Naive thymus-derived CD4-positive, alpha-beta T cell (primary cell): ENCODE results near the gene LDLRAD4. TPM values are rescaled to one million over a fixed set of nuclear protein-coding genes. Genes with fewer than 3 reads are reported as not detected.

Experiments
- ATAC-seq: fragments of 150-1000 bp; cut with Tn5 transposase; 2 replicates; pipeline ENCODE4 v1.10.0; 2021; ENCODE audit warnings: mild to moderate bottlenecking, moderate library complexity
- CTCF ChIA-PET: fragments of 350-600 bp; sonication (Branson Sonifier 250); formaldehyde crosslinking; loops from one replicate; lab custom pipeline; 2021; ENCODE audit warnings: antibody characterized with exemption; lab: Charles Lee
- POLR2A ChIA-PET: fragments of 350-600 bp; sonication (Branson Sonifier 250); formaldehyde crosslinking; loops from one replicate; lab custom pipeline; 2021; ENCODE audit warnings: antibody characterized with exemption, inconsistent platforms; lab: Charles Lee
- DNase-seq, 9 donors: peaks; one replicate each; pipeline versions ENCODE4 v3.0.0 to v3.0.0-alpha.2; 2020 to 2022; ENCODE audit warnings: mixed read lengths in 1 of 9
- H3K27ac ChIP-seq: one replicate; pipeline ENCODE4 v1.7.0; 2013; ENCODE audit warnings: mild to moderate bottlenecking, low read depth, low read length, moderate library complexity
- H3K27me3 ChIP-seq, 2 donors: one replicate each; pipeline ENCODE4 v1.7.0; 2013; ENCODE audit warnings: low read length in 2 of 2, mild to moderate bottlenecking in 2 of 2, moderate library complexity in 2 of 2; ENCODE audit not compliant: control insufficient read depth in 2 of 2, insufficient read depth in 2 of 2
- H3K36me3 ChIP-seq, 3 experiments: 1 replicate in 2 of 3; 2 replicates in 1 of 3; pipeline ENCODE4 v1.7.0; 2013; ENCODE audit warnings: low read length in 3 of 3, mild to moderate bottlenecking in 3 of 3, moderate library complexity in 1 of 3; ENCODE audit not compliant: insufficient read depth in 3 of 3, control insufficient read depth in 2 of 3
- H3K4me1 ChIP-seq, 2 donors: one replicate each; pipeline ENCODE4 v1.7.0; 2013; ENCODE audit warnings: low read length in 2 of 2, mild to moderate bottlenecking in 2 of 2, moderate library complexity in 1 of 2; ENCODE audit not compliant: control insufficient read depth in 2 of 2, insufficient read depth in 2 of 2
- H3K4me3 ChIP-seq: 2 replicates; pipeline ENCODE4 v1.7.0; 2013; ENCODE audit warnings: mild to moderate bottlenecking, low read length
- H3K9me3 ChIP-seq, 3 experiments: 1 replicate in 2 of 3; 2 replicates in 1 of 3; pipeline ENCODE4 v1.7.0; 2013; ENCODE audit warnings: low read length in 3 of 3; ENCODE audit not compliant: control insufficient read depth in 2 of 3
- H3K27ac Mint-ChIP-seq, 9 donors: one replicate each; pipeline ENCODE4 v1.8.0; 2020 to 2022; ENCODE audit warnings: mixed read lengths in 9 of 9, mild to moderate bottlenecking in 8 of 9, moderate library complexity in 5 of 9, inconsistent platforms in 2 of 9
- H3K27me3 Mint-ChIP-seq, 5 donors: one replicate each; pipeline ENCODE4 v1.8.0; 2021 to 2022; ENCODE audit warnings: mixed read lengths in 5 of 5, mild to moderate bottlenecking in 1 of 5
- H3K36me3 Mint-ChIP-seq, 5 donors: one replicate each; pipeline ENCODE4 v1.8.0; 2020 to 2022; ENCODE audit warnings: mixed read lengths in 5 of 5, mild to moderate bottlenecking in 3 of 5, inconsistent platforms in 1 of 5
- H3K4me1 Mint-ChIP-seq, 7 donors: one replicate each; pipeline ENCODE4 v1.8.0; 2020 to 2022; ENCODE audit warnings: mixed read lengths in 7 of 7, mild to moderate bottlenecking in 3 of 7, inconsistent platforms in 1 of 7
- H3K4me3 Mint-ChIP-seq, 10 donors: one replicate each; pipeline ENCODE4 v1.8.0; 2020 to 2022; ENCODE audit warnings: mild to moderate bottlenecking in 10 of 10, mixed read lengths in 10 of 10, moderate library complexity in 6 of 10, inconsistent platforms in 2 of 10
- H3K9me3 Mint-ChIP-seq, 11 donors: one replicate each; pipeline ENCODE4 v1.8.0; 2020 to 2022; ENCODE audit warnings: mixed read lengths in 11 of 11, mild to moderate bottlenecking in 4 of 11, inconsistent platforms in 1 of 11, moderate library complexity in 1 of 11
- intact Hi-C, 2 donors: fragments of 100-400 bp; cut with micrococcal nuclease; formaldehyde crosslinking; loops; one replicate each; pipeline ENCODE4 v1.15.1; 2023
- polyA plus RNA-seq, 2 donors: library from polyadenylated mRNA; unstranded; fragments of 300-500 nt; fragmentation: Illumina TruSeq; gene quantifications; one replicate each; pipeline ENCODE4 v1.2.3, GENCODE V29; 2021
- total RNA-seq, 6 experiments: library from RNA in 5 of 6; stranded (reverse) in 5 of 6; gene quantifications; 1 replicate in 5 of 6; 2 replicates in 1 of 6; pipeline ENCODE4 v1.2.3 and lab custom pipeline; 2021 to 2026

LDLRAD4 gene
- total and polyA plus RNA-seq, 7 experiments from 2014 or later = 13.0 to 84.3 (median 53.7) TPM

- no peak overlapping the region for H3K27ac ChIP-seq
- CTCF ChIA-PET = no interaction called here
- Mint-ChIP-seq H3K4me3 (peak overlapping the region in 8 of 10 donors; percentile 3 to 68 (median 26)), H3K27ac (peak overlapping the region in 8 of 9 donors; percentile 65 to 89 (median 83)), H3K4me1 (peaks cover 24 to 84% (median 65%) of the 10 kb centered on the region in 7 donors), H3K36me3 (peaks cover 5 to 27% (median 13%) of the 10 kb centered on the region in 5 donors), H3K27me3 (peaks cover 0 to 4% (median 0%) of the 10 kb centered on the region in 5 donors), H3K9me3 (peaks cover 0 to 23% (median 0%) of the 10 kb centered on the region in 11 donors)
- no peak for DNase-seq
- ATAC-seq = no peak
- intact Hi-C loops = loop anchor here in 1 of 2 donors (5.0 kb wide), 1 partner anchor 114 kb away; no protein-coding TSS in a partner anchor
- no peaks in the 10 kb centered on the region for H3K27me3 ChIP-seq
- H3K4me3 ChIP-seq = no peak overlapping the region
- no peaks in the 10 kb centered on the region for H3K9me3 ChIP-seq
- no peaks in the 10 kb centered on the region for H3K36me3 ChIP-seq
- peaks cover 0 to 49% of the 10 kb centered on the region in 2 donors for H3K4me1 ChIP-seq
- POLR2A ChIA-PET = interaction anchor here (0.6 to 1.5 kb wide), 4 partner anchors 9 to 615 kb away, joined by 3 to 7 read pairs (median 4); no protein-coding TSS in a partner anchor
Measured at GRCh38 chr18:13268158-13269012, 49.8 kb downstream of the LDLRAD4 start.

- peak overlapping the region in 3 of 10 donors; percentile 3 to 68 (median 27) for H3K4me3 Mint-ChIP-seq
- no peak for DNase-seq
Measured at GRCh38 chr18:13269013-13269280, 50.4 kb downstream of the LDLRAD4 start.

GRCh38 chr18:13269521-13270011, 51.0 kb downstream of the LDLRAD4 start:
- Histone ChIP-seq H3K27ac (no peak overlapping the region), H3K4me1 (peaks cover 0 to 58% of the 10 kb centered on the region in 2 donors), H3K27me3 (no peaks in the 10 kb centered on the region), H3K4me3 (no peak overlapping the region), H3K9me3 (no peaks in the 10 kb centered on the region), H3K36me3 (no peaks in the 10 kb centered on the region)
- peak overlapping the region in 7 of 9 donors; percentile 9 to 87 (median 52) for H3K27ac Mint-ChIP-seq
- ATAC-seq (no peak), DNase-seq (no peak)
- H3K4me3 Mint-ChIP-seq = peak overlapping the region in 7 of 10 donors; percentile 0 to 68 (median 48)
- intact Hi-C loops = loop anchor here in 1 of 2 donors (5.0 kb wide), 2 partner anchors 113 to 168 kb away; no protein-coding TSS in a partner anchor
- peaks cover 0 to 26% (median 0%) of the 10 kb centered on the region in 11 donors for H3K9me3 Mint-ChIP-seq
- peaks cover 35 to 93% (median 77%) of the 10 kb centered on the region in 7 donors for H3K4me1 Mint-ChIP-seq
- CTCF ChIA-PET = no interaction called here
- POLR2A ChIA-PET = interaction anchor here (0.6 to 1.5 kb wide), 3 partner anchors 9 to 10 kb away, joined by 3 to 6 read pairs (median 3); no protein-coding TSS in a partner anchor
- H3K27me3 Mint-ChIP-seq = peaks cover 0 to 4% (median 0%) of the 10 kb centered on the region in 5 donors
- peaks cover 5 to 27% (median 13%) of the 10 kb centered on the region in 5 donors for H3K36me3 Mint-ChIP-seq

More at GRCh38 chr18:13269013-13269280, 50.4 kb downstream of the LDLRAD4 start:
- ATAC-seq = no peak
- Mint-ChIP-seq H3K36me3 (peaks cover 5 to 27% (median 13%) of the 10 kb centered on the region in 5 donors), H3K4me1 (peaks cover 30 to 90% (median 71%) of the 10 kb centered on the region in 7 donors), H3K27me3 (peaks cover 0 to 4% (median 0%) of the 10 kb centered on the region in 5 donors), H3K27ac (peak overlapping the region in 7 of 9 donors; percentile 9 to 85 (median 67)), H3K9me3 (peaks cover 0 to 26% (median 0%) of the 10 kb centered on the region in 11 donors)
- POLR2A ChIA-PET = interaction anchor here (0.6 to 1.5 kb wide), 4 partner anchors 9 to 615 kb away, joined by 3 to 6 read pairs (median 3); no protein-coding TSS in a partner anchor
- no peak overlapping the region for H3K4me3 ChIP-seq
- H3K9me3 ChIP-seq = no peaks in the 10 kb centered on the region
- H3K4me1 ChIP-seq = peaks cover 0 to 53% of the 10 kb centered on the region in 2 donors
- CTCF ChIA-PET = no interaction called here
- intact Hi-C loops = loop anchor here in 1 of 2 donors (5.0 kb wide), 1 partner anchor 113 kb away; no protein-coding TSS in a partner anchor
- H3K27ac ChIP-seq = no peak overlapping the region
- H3K36me3 ChIP-seq = no peaks in the 10 kb centered on the region
- H3K27me3 ChIP-seq = no peaks in the 10 kb centered on the region

- POLR2A ChIA-PET = no interaction called here
- H3K9me3 Mint-ChIP-seq = peaks cover 0 to 26% (median 0%) of the 10 kb centered on the region in 11 donors
- H3K27ac ChIP-seq = no peak overlapping the region
- H3K4me1 Mint-ChIP-seq = peaks cover 32 to 92% (median 75%) of the 10 kb centered on the region in 7 donors
- peaks cover 0 to 58% of the 10 kb centered on the region in 2 donors for H3K4me1 ChIP-seq
- no peaks in the 10 kb centered on the region for H3K36me3 ChIP-seq
- peak overlapping the region in 1 of 10 donors; percentile 42 for H3K4me3 Mint-ChIP-seq
- no peaks in the 10 kb centered on the region for H3K27me3 ChIP-seq
- no peak overlapping the region for H3K4me3 ChIP-seq
- ATAC-seq (no peak), DNase-seq (no peak)
- peak overlapping the region in 2 of 9 donors; percentile 29 to 51 for H3K27ac Mint-ChIP-seq
- peaks cover 5 to 27% (median 13%) of the 10 kb centered on the region in 5 donors for H3K36me3 Mint-ChIP-seq
- H3K27me3 Mint-ChIP-seq = peaks cover 0 to 4% (median 0%) of the 10 kb centered on the region in 5 donors
- CTCF ChIA-PET = no interaction called here
- intact Hi-C loops = loop anchor here in 1 of 2 donors (5.0 kb wide), 1 partner anchor 167 kb away; no protein-coding TSS in a partner anchor
- H3K9me3 ChIP-seq = no peaks in the 10 kb centered on the region
Measured at GRCh38 chr18:13270279-13270855, 51.8 kb downstream of the LDLRAD4 start.

GRCh38 chr18:13271302-13271911, 52.8 kb downstream of the LDLRAD4 start:
- DNase-seq = no peak
- Mint-ChIP-seq H3K27ac (no peak overlapping the region), H3K4me1 (peaks cover 31 to 87% (median 70%) of the 10 kb centered on the region in 7 donors), H3K9me3 (peaks cover 0 to 26% (median 0%) of the 10 kb centered on the region in 11 donors), H3K4me3 (peak overlapping the region in 1 of 10 donors; percentile 18), H3K36me3 (peaks cover 5 to 27% (median 13%) of the 10 kb centered on the region in 5 donors), H3K27me3 (peaks cover 0 to 4% (median 0%) of the 10 kb centered on the region in 5 donors)
- intact Hi-C loops = loop anchor here in 1 of 2 donors (5.0 kb wide), 1 partner anchor 166 kb away; no protein-coding TSS in a partner anchor
- Histone ChIP-seq H3K27ac (no peak overlapping the region), H3K4me3 (no peak overlapping the region), H3K36me3 (no peaks in the 10 kb centered on the region), H3K4me1 (peaks cover 0 to 50% of the 10 kb centered on the region in 2 donors), H3K27me3 (no peaks in the 10 kb centered on the region), H3K9me3 (no peaks in the 10 kb centered on the region)
- no peak for ATAC-seq
- CTCF ChIA-PET = no interaction called here
- POLR2A ChIA-PET = no interaction called here
